K562 (cell line): ENCODE results near the gene MUC5AC. TPM values are rescaled to one million over a fixed set of nuclear protein-coding genes. Genes with fewer than 3 reads are reported as not detected.

ENCODE experiments used
- COPS2 ChIP-seq: fragments of 450-650 bp; conservative IDR thresholded peaks from 2 replicates; pipeline ENCODE4 v1.6.1; 2016; ENCODE audit warnings: mild to moderate bottlenecking, moderate library complexity
- GTF2A2 ChIP-seq: IDR thresholded peaks from 2 replicates; pipeline ENCODE4 v1.6.1; 2016; ENCODE audit warnings: mild to moderate bottlenecking, missing genetic modification characterization, missing compliant biosample characterization
- MXD1 ChIP-seq: fragments of 250-450 bp; sonication (Bioruptor Pico); IDR thresholded peaks from 2 replicates; pipeline ENCODE4 v1.8.0; 2021; ENCODE audit warnings: borderline replicate concordance, mild to moderate bottlenecking, moderate library complexity; ENCODE audit not compliant: poor library complexity, severe bottlenecking
- NUFIP1 ChIP-seq: fragments of 450-650 bp; IDR thresholded peaks from 2 replicates; pipeline ENCODE4 v1.6.1; 2018; ENCODE audit not compliant: partially characterized antibody
- RERE ChIP-seq: sonication (generic); formaldehyde crosslinking; IDR thresholded peaks from 2 replicates; pipeline ENCODE4 v1.8.0; 2023; ENCODE audit warnings: missing genetic modification reagents, mild to moderate bottlenecking, borderline replicate concordance
- SMARCA5 ChIP-seq: fragments of 450-650 bp; IDR thresholded peaks from 2 replicates; pipeline ENCODE4 v1.6.1; 2016
- SP2 ChIP-seq: IDR thresholded peaks from 2 replicates; pipeline ENCODE4 v1.6.1; 2011; ENCODE audit warnings: mild to moderate bottlenecking, low read depth, low read length, moderate library complexity; ENCODE audit not compliant: poor library complexity, severe bottlenecking; ENCODE audit errors: extremely low read depth
- TEAD2 ChIP-seq: fragments of 450-650 bp; IDR thresholded peaks from 2 replicates; pipeline ENCODE4 v1.6.1; 2016; ENCODE audit warnings: missing genetic modification characterization, control low read depth, missing compliant biosample characterization
- UBTF ChIP-seq, 2 experiments: IDR thresholded peaks; 2 replicates each; pipeline ENCODE4 v1.6.1; 2012; ENCODE audit warnings: improper control_type of control experiment in 2 of 2, low read depth in 2 of 2, low read length in 2 of 2, borderline replicate concordance in 1 of 2
- ZNF347 ChIP-seq: fragments of 450-650 bp; formaldehyde crosslinking; IDR thresholded peaks from 2 replicates; pipeline ENCODE4 v1.4.0; 2020; ENCODE audit warnings: low read depth, mild to moderate bottlenecking, moderate library complexity
- polyA plus RNA-seq, 8 experiments: library from polyadenylated mRNA; depleted of rRNA in 4 of 8; stranded (reverse) in 5 of 8; unstranded in 3 of 8; fragments of >200 nt; fragmentation: Nextera tagmentation in 2 of 8; fragmentation: Illumina TruSeq in 1 of 8; extraction: Ambion mirVana in 2 of 8; extraction: Trizol in 1 of 8; gene quantifications; 2 replicates each; pipeline versions ENCODE4 v1.2.1 to v1.2.3, GENCODE V29; 2011 to 2014; ENCODE audit warnings: inconsistent platforms in 1 of 8, missing spikeins in 1 of 8
- total RNA-seq, 7 experiments: library from RNA; depleted of rRNA in 6 of 7; stranded (reverse); fragments of >200 nt in 6 of 7; fragmentation: Illumina TruSeq in 2 of 7; extraction: Trizol in 2 of 7; gene quantifications; 2 replicates each; pipeline versions ENCODE4 v1.2.1 to v1.2.3, GENCODE V29; 2011 to 2021; ENCODE audit warnings: low replicate concordance in 1 of 7

Gene MUC5AC
- total and polyA plus RNA-seq, 9 of the 15 experiments (the other 6 are each of a cell fraction or from before 2014, with no cell fraction given): not detected

- TF ChIP-seq SP2 (no peak), MXD1 (no peak), NUFIP1 (no peak), SMARCA5 (no peak), COPS2 (no peak), ZNF347 (CRISPR knock-in tag) (no peak), TEAD2 (peak; percentile 43; the same call in 1 of the 2 replicates), UBTF (IDR thresholded peaks at IDR 0.05; ENCODE audit: borderline replicate concordance in 1 of 2, low read depth in 2 of 2, low read length in 2 of 2) (no peak), RERE (no peak), GTF2A2 (tag) (no peak)
Measured at GRCh38 chr11:1230456-1231395, 73.0 kb downstream of the MUC5AC start (continued).
